ENCODE measurements around the gene CIAO3.

GRCh38 chr16:781346-782010 lies 40.7 kb upstream of the CIAO3 start:
- TF ChIP-seq CTCF (IDR thresholded peaks at IDR 0.05) (no peak), POLR2A (IDR thresholded peaks at IDR 0.05) (no peak), POLR2AphosphoS5 (IDR thresholded peaks at IDR 0.05) (no peak)

Data from upper lobe of left lung (tissue), 4 donors.